ENCODE results near the gene C5orf22.

GRCh38 chr5:31587546-31587945 lies 55.4 kb downstream of the C5orf22 start:
- no peak for TF ChIP-seq CTCF (conservative IDR thresholded peaks at IDR 0.05)
- TF ChIP-seq ZFX (IDR thresholded peaks at IDR 0.05) = no peak
